Neural cell (in vitro differentiated cells): ENCODE data around the gene FHAD1. TPM values are rescaled to one million over a fixed set of nuclear protein-coding genes. Genes with fewer than 3 reads are reported as not detected.

Source experiments
- H2AFZ ChIP-seq: fragments of 200-600, 300-800 bp; sonication (generic), shearing (Covaris generic); 2 replicates; pipeline ENCODE4 v1.6.0; 2014; ENCODE audit warnings: low read depth, mild to moderate bottlenecking, antibody characterized with exemption, low read length, moderate library complexity
- H3F3A ChIP-seq: fragments of 200-600 bp; shearing (Covaris generic); 2 replicates; pipeline ENCODE4 v1.6.1; 2016; ENCODE audit warnings: mild to moderate bottlenecking, moderate library complexity, mixed read lengths, antibody characterized with exemption, low read length; ENCODE audit not compliant: insufficient read depth, poor library complexity, severe bottlenecking
- H3K27ac ChIP-seq: fragments of 200-600, 300-800 bp; sonication (generic), shearing (Covaris generic); 2 replicates; pipeline ENCODE4 v1.5.1; 2014; ENCODE audit warnings: mild to moderate bottlenecking, low read length, moderate library complexity
- H3K27me3 ChIP-seq: fragments of 300-800, 200-600 bp; sonication (generic), shearing (Covaris generic); 2 replicates; pipeline ENCODE4 v1.6.0; 2014; ENCODE audit warnings: mild to moderate bottlenecking, low read depth, low read length, moderate library complexity; ENCODE audit not compliant: insufficient read depth
- H3K36me3 ChIP-seq: fragments of 300-800, 200-600 bp; sonication (generic), shearing (Covaris generic); 2 replicates; pipeline ENCODE4 v1.5.1; 2014; ENCODE audit warnings: mild to moderate bottlenecking, antibody characterized with exemption, low read length, moderate library complexity; ENCODE audit not compliant: insufficient read depth
- H3K4me2 ChIP-seq: fragments of 300-800, 200-600 bp; sonication (generic), shearing (Covaris generic); 2 replicates; pipeline ENCODE4 v1.6.0; 2014; ENCODE audit warnings: mild to moderate bottlenecking, low read length
- H3K4me3 ChIP-seq: fragments of 300-800, 200-600 bp; sonication (generic), shearing (Covaris generic); 2 replicates; pipeline ENCODE4 v1.5.1; 2014; ENCODE audit warnings: mild to moderate bottlenecking, low read length, moderate library complexity
- H3K79me2 ChIP-seq: fragments of 200-600 bp; shearing (Covaris generic); replicated peaks from 2 replicates; pipeline ENCODE4 v1.6.0; 2014; ENCODE audit warnings: mild to moderate bottlenecking, low read length, moderate library complexity; ENCODE audit not compliant: insufficient read depth
- H3K9ac ChIP-seq: fragments of 300-800, 200-600 bp; sonication (generic), shearing (Covaris generic); 2 replicates; pipeline ENCODE4 v1.6.1; 2016; ENCODE audit warnings: mild to moderate bottlenecking, low read length, mixed read lengths
- H3K9me2 ChIP-seq: fragments of 200-600 bp; shearing (Covaris generic); 2 replicates; pipeline ENCODE4 v1.6.1; 2016; ENCODE audit warnings: mild to moderate bottlenecking, low read length, mixed read lengths; ENCODE audit not compliant: insufficient read depth
- H3K9me3 ChIP-seq: fragments of 200-600, 300-800 bp; sonication (generic), shearing (Covaris generic); 2 replicates; pipeline ENCODE4 v1.6.1; 2016; ENCODE audit warnings: mild to moderate bottlenecking, mixed run types, low read length, moderate library complexity, mixed read lengths
- H4K20me1 ChIP-seq: fragments of 200-600 bp; shearing (Covaris generic); 2 replicates; pipeline ENCODE4 v1.6.1; 2016; ENCODE audit warnings: mild to moderate bottlenecking, mixed run types; ENCODE audit not compliant: insufficient read depth
- EP300 ChIP-seq: fragments of 450-650 bp; conservative IDR thresholded peaks from 2 replicates; pipeline ENCODE4 v1.6.1; 2014; ENCODE audit warnings: antibody characterized with exemption, mild to moderate bottlenecking, moderate library complexity; ENCODE audit not compliant: poor library complexity, severe bottlenecking
- EZH2 ChIP-seq: fragments of 200-600, 300-800 bp; shearing (Covaris generic), sonication (generic); IDR thresholded peaks from 2 replicates; pipeline ENCODE4 v1.6.1; 2014; ENCODE audit warnings: antibody characterized with exemption, low read length, borderline replicate concordance, mild to moderate bottlenecking; ENCODE audit not compliant: insufficient read depth, poor library complexity, severe bottlenecking
- MXI1 ChIP-seq: fragments of 450-650 bp; conservative IDR thresholded peaks from 2 replicates; pipeline ENCODE4 v1.6.1; 2014; ENCODE audit warnings: antibody characterized with exemption, mild to moderate bottlenecking; ENCODE audit not compliant: poor library complexity, severe bottlenecking
- POLR2AphosphoS5 ChIP-seq: IDR thresholded peaks from 2 replicates; pipeline ENCODE4 v1.6.1; 2012
- RAD21 ChIP-seq: fragments of 450-650 bp; conservative IDR thresholded peaks from 2 replicates; pipeline ENCODE4 v1.6.1; 2014; ENCODE audit warnings: antibody characterized with exemption, mild to moderate bottlenecking, moderate library complexity
- REST ChIP-seq: IDR thresholded peaks from 2 replicates; pipeline ENCODE4 v1.6.1; 2012; ENCODE audit warnings: borderline replicate concordance
- SMC3 ChIP-seq: fragments of 450-650 bp; conservative IDR thresholded peaks from 2 replicates; pipeline ENCODE4 v1.6.1; 2014; ENCODE audit warnings: antibody characterized with exemption, mild to moderate bottlenecking, moderate library complexity; ENCODE audit not compliant: poor library complexity
- TAF1 ChIP-seq: IDR thresholded peaks from 2 replicates; pipeline ENCODE4 v1.6.1; 2012; ENCODE audit warnings: low read depth
- polyA plus RNA-seq: library from polyadenylated mRNA; depleted of rRNA; stranded (reverse); fragments of >200 nt; gene quantifications from 2 replicates; pipeline ENCODE4 v1.2.3, GENCODE V29; 2014
- TF ChIP-seq, protein P1 (sequence below): fragments of 450-650 bp; IDR thresholded peaks from 2 replicates; pipeline ENCODE4 v1.5.1; 2014; ENCODE audit warnings: antibody characterized with exemption, mild to moderate bottlenecking, moderate library complexity; ENCODE audit not compliant: poor library complexity, severe bottlenecking

Gene FHAD1
- polyA plus RNA-seq, 1 donor from 2014 or later: 0.46 TPM

- Histone ChIP-seq H3F3A (no peaks in the 10 kb centered on the region), H3K9me3 (no peaks in the 10 kb centered on the region), H3K79me2 (no peaks in the 10 kb centered on the region), H4K20me1 (no peaks in the 10 kb centered on the region), H3K9ac (no peak overlapping the region), H3K27ac (no peak overlapping the region), H2AFZ (no peak overlapping the region), H3K4me3 (no peak overlapping the region), H3K36me3 (no peaks in the 10 kb centered on the region), H3K9me2 (no peaks in the 10 kb centered on the region), H3K27me3 (no peaks in the 10 kb centered on the region), H3K4me2 (no peak overlapping the region)
- TF ChIP-seq SMC3 (no peak), REST (no peak), MXI1 (no peak), TAF1 (no peak), RAD21 (no peak), POLR2AphosphoS5 (no peak), EZH2 (no peak), EP300 (no peak)
- TF ChIP-seq, protein P1, sequence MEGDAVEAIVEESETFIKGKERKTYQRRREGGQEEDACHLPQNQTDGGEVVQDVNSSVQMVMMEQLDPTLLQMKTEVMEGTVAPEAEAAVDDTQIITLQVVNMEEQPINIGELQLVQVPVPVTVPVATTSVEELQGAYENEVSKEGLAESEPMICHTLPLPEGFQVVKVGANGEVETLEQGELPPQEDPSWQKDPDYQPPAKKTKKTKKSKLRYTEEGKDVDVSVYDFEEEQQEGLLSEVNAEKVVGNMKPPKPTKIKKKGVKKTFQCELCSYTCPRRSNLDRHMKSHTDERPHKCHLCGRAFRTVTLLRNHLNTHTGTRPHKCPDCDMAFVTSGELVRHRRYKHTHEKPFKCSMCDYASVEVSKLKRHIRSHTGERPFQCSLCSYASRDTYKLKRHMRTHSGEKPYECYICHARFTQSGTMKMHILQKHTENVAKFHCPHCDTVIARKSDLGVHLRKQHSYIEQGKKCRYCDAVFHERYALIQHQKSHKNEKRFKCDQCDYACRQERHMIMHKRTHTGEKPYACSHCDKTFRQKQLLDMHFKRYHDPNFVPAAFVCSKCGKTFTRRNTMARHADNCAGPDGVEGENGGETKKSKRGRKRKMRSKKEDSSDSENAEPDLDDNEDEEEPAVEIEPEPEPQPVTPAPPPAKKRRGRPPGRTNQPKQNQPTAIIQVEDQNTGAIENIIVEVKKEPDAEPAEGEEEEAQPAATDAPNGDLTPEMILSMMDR: no peak
These were observed 178.5 kb downstream of the FHAD1 start for GRCh38 chr1:15425521-15425920.

GRCh38 chr1:15425958-15426357 is 178.9 kb downstream of the FHAD1 start:
- no peaks in the 10 kb centered on the region for H3K9me3 ChIP-seq
- H4K20me1 ChIP-seq: no peaks in the 10 kb centered on the region
- no peak overlapping the region for H3K27ac ChIP-seq

More at GRCh38 chr1:15425958-15426357, 178.9 kb downstream of the FHAD1 start:
- H3K9me2 ChIP-seq: no peaks in the 10 kb centered on the region
- no peaks in the 10 kb centered on the region for H3K79me2 ChIP-seq
- no peaks in the 10 kb centered on the region for H3F3A ChIP-seq
- no peak overlapping the region for H3K9ac ChIP-seq
- no peaks in the 10 kb centered on the region for H3K27me3 ChIP-seq
- H3K36me3 ChIP-seq: no peaks in the 10 kb centered on the region
- H3K4me3 ChIP-seq: no peak overlapping the region
- no peak overlapping the region for H3K4me2 ChIP-seq
- H2AFZ ChIP-seq: no peak overlapping the region
- TF ChIP-seq TAF1 (no peak), EP300 (no peak), SMC3 (no peak), REST (no peak)
